H1 (cell line): Measurements from ENCODE around the gene ERP29.

Experiments used
- CTCF ChIP-seq, 3 experiments: IDR thresholded peaks; 1 replicate in 2 of 3; 2 replicates in 1 of 3; pipeline versions ENCODE4 v1.5.1 to v1.6.1; 2011; ENCODE audit warnings: low read length in 3 of 3, mild to moderate bottlenecking in 3 of 3, inconsistent platforms in 2 of 3, low read depth in 1 of 3, moderate library complexity in 1 of 3; ENCODE audit not compliant: insufficient read depth in 1 of 3; ENCODE audit errors: control extremely low read depth in 1 of 3
- EP300 ChIP-seq, 2 experiments: IDR thresholded peaks; 1 replicate in 1 of 2; 2 replicates in 1 of 2; pipeline ENCODE4 v1.6.1; 2011 to 2012; ENCODE audit warnings: low read depth in 2 of 2, low read length in 2 of 2, mild to moderate bottlenecking in 2 of 2, borderline replicate concordance in 1 of 2, inconsistent platforms in 1 of 2, moderate library complexity in 1 of 2

GRCh38 chr12:111995782-111996480, 17.3 kb upstream of the ERP29 start:
- TF ChIP-seq EP300 (IDR thresholded peaks at IDR 0.05; ENCODE audit: borderline replicate concordance in 1 of 2, low read depth in 2 of 2, low read length in 2 of 2): no peak
- no peak for TF ChIP-seq CTCF (IDR thresholded peaks at IDR 0.05; ENCODE audit: control extremely low read depth in 1 of 3, insufficient read depth in 1 of 3, low read depth in 1 of 3, low read length in 3 of 3)
